Gastroesophageal sphincter (tissue), 3 donors: ENCODE data around the gene HMX3.

Source experiments
- CTCF ChIP-seq, 4 experiments: fragments of 200-600 bp in 2 of 4; fragments of 450-650 bp in 2 of 4; sonication (generic) in 1 of 4; IDR thresholded peaks; one replicate each; pipeline ENCODE4 v1.5.1; 2017 to 2019; ENCODE audit warnings: antibody characterized with exemption in 4 of 4, mild to moderate bottlenecking in 2 of 4, moderate library complexity in 2 of 4
- EP300 ChIP-seq: sonication (generic); formaldehyde crosslinking; IDR thresholded peaks from one replicate; pipeline ENCODE4 v1.6.1; 2017; ENCODE audit warnings: antibody characterized with exemption, mild to moderate bottlenecking
- POLR2AphosphoS5 ChIP-seq: sonication (generic); formaldehyde crosslinking; IDR thresholded peaks from one replicate; pipeline ENCODE4 v1.6.1; 2017; ENCODE audit warnings: antibody characterized with exemption

DNA sequence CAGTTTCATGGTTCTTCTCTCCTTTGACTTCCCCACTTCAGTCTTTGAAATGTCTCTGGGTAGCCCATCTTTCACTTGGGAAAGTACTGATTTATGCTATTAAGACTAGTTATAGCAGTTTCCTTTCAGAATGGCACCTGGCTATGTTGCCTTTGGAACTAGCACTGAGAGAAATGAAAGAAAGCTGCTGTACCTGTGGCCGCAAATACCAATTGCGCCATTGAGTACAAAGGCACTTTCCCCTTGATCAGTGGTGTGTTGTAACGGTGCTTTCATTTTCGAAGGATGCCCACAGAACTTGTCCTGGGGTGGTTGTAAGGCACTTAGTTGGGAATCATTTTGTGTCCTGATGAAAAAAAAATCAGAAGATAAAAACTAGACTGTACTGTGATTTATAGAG lies 35.2 kb downstream of the HMX3 start:
- no peak for TF ChIP-seq CTCF (IDR thresholded peaks at IDR 0.05)
- no peak for TF ChIP-seq EP300
- TF ChIP-seq POLR2AphosphoS5 = no peak
